Left ventricle myocardium inferior (tissue), 1 donor: ENCODE data around the gene SPEM3. TPM values are rescaled to one million over a fixed set of nuclear protein-coding genes. Genes with fewer than 3 reads are reported as not detected.

ENCODE experiments used
- DNase-seq: peaks from one replicate; pipeline ENCODE4 v3.0.0-alpha.2; 2020
- H3K27ac ChIP-seq: fragments of 200-600 bp; replicated peaks from 2 replicates; pipeline ENCODE4 v1.8.0; 2021
- H3K27me3 ChIP-seq: fragments of 200-600 bp; 2 replicates; pipeline ENCODE4 v1.8.0; 2021; ENCODE audit warnings: low read depth
- H3K36me3 ChIP-seq: fragments of 200-600 bp; 2 replicates; pipeline ENCODE4 v1.8.0; 2021
- H3K4me1 ChIP-seq: fragments of 200-600 bp; 2 replicates; pipeline ENCODE4 v1.8.0; 2021
- H3K4me3 ChIP-seq: fragments of 200-600 bp; 2 replicates; pipeline ENCODE4 v1.8.0; 2021; ENCODE audit warnings: mild to moderate bottlenecking, moderate library complexity
- H3K9me3 ChIP-seq: fragments of 200-600 bp; replicated peaks from 2 replicates; pipeline ENCODE4 v1.8.0; 2021
- CTCF ChIP-seq: fragments of 200-600 bp; IDR thresholded peaks from 2 replicates; pipeline ENCODE4 v1.8.0; 2021; ENCODE audit warnings: antibody characterized with exemption, mild to moderate bottlenecking, borderline replicate concordance
- intact Hi-C: fragments of 100-400 bp; cut with micrococcal nuclease; formaldehyde crosslinking; loops from one replicate; pipeline ENCODE4 v1.11.0; 2022
- total RNA-seq: library from RNA; stranded (reverse); fragmentation: NEBNext Ultra II Directional; extraction: Animal tissue kit (Norgen Biotek cat#: 25700); gene quantifications from one replicate; pipeline ENCODE4 v1.2.1, GENCODE V29; 2021
- donor health status: DM: no; HTN: yes; CAD: no; lungs with severe emphysema.

Gene SPEM3
- total RNA-seq, 1 donor from 2014 or later: not detected

GRCh38 chr17:7440834-7441195 lies 12.2 kb downstream of the SPEM3 start:
- Histone ChIP-seq H3K9me3 (no peaks in the 10 kb centered on the region), H3K36me3 (no peaks in the 10 kb centered on the region), H3K27me3 (peaks cover 39% of the 10 kb centered on the region), H3K27ac (peak overlapping the region; percentile 82), H3K4me3 (peak overlapping the region; percentile 69), H3K4me1 (peaks cover 68% of the 10 kb centered on the region)
- intact Hi-C loops: no loop called here
- DNase-seq: peak; percentile 60
- no peak for TF ChIP-seq CTCF

GRCh38 chr17:7441266-7441665 lies 12.6 kb downstream of the SPEM3 start:
- Histone ChIP-seq H3K9me3 (no peaks in the 10 kb centered on the region), H3K27me3 (peaks cover 41% of the 10 kb centered on the region), H3K4me1 (peaks cover 65% of the 10 kb centered on the region), H3K27ac (peak overlapping the region; percentile 82), H3K36me3 (no peaks in the 10 kb centered on the region), H3K4me3 (no peak overlapping the region)
- DNase-seq: no peak
- intact Hi-C loops: no loop called here
- TF ChIP-seq CTCF: no peak

GRCh38 chr17:7442142-7442541 lies 13.5 kb downstream of the SPEM3 start:
- no peak overlapping the region for H3K4me3 ChIP-seq
- no peak overlapping the region for H3K27ac ChIP-seq
- no peaks in the 10 kb centered on the region for H3K9me3 ChIP-seq
- H3K27me3 ChIP-seq: peaks cover 50% of the 10 kb centered on the region
- H3K4me1 ChIP-seq: peaks cover 64% of the 10 kb centered on the region
- intact Hi-C loops: no loop called here
- H3K36me3 ChIP-seq: no peaks in the 10 kb centered on the region
- no peak for TF ChIP-seq CTCF
- DNase-seq: no peak

- Histone ChIP-seq H3K27ac (no peak overlapping the region), H3K4me1 (peaks cover 48% of the 10 kb centered on the region), H3K27me3 (peaks cover 56% of the 10 kb centered on the region), H3K4me3 (no peak overlapping the region), H3K9me3 (no peaks in the 10 kb centered on the region), H3K36me3 (no peaks in the 10 kb centered on the region)
- no peak for TF ChIP-seq CTCF
- intact Hi-C loops: no loop called here
- no peak for DNase-seq
Measured at GRCh38 chr17:7443499-7444485, 15.1 kb downstream of the SPEM3 start.

GRCh38 chr17:7444682-7445618 lies 16.3 kb downstream of the SPEM3 start, which contains the start of gene CHRNB1:
TSS of gene CHRNB1 (plus strand) at chr17:7445061. CDS start at chr17:7445128, 67 bp downstream.
- H3K4me3 ChIP-seq: peak within 1 kb of the TSS; percentile 70
- no peaks in the 10 kb centered on the region for H3K9me3 ChIP-seq
- peak within 1 kb of the TSS; percentile 74 for H3K27ac ChIP-seq
- TF ChIP-seq CTCF: peak; percentile 36
- peaks cover 45% of the 10 kb centered on the region for H3K27me3 ChIP-seq
- intact Hi-C loops: no loop called here
- H3K36me3 ChIP-seq: no peaks in the 10 kb centered on the region
- peaks cover 36% of the 10 kb centered on the region for H3K4me1 ChIP-seq
- DNase-seq: peak; percentile 88
